Measurements from ENCODE around the gene DPP6. TPM values are rescaled to one million over a fixed set of nuclear protein-coding genes. Genes with fewer than 3 reads are reported as not detected.

Gene DPP6
- total and polyA plus RNA-seq, 2 experiments from 2014 or later = not detected

- Mint-ChIP-seq H3K9me3 (peaks cover 2% of the 10 kb centered on the region; the same call in 1 of the 3 replicates), H3K27ac (no peak overlapping the region), H3K4me3 (no peak overlapping the region), H3K36me3 (ENCODE audit: low read depth) (no peaks in the 10 kb centered on the region; the same call in 2 of the 3 replicates), H3K27me3 (ENCODE audit: insufficient read depth, low read depth, poor library complexity) (no peaks in the 10 kb centered on the region), H3K4me1 (peaks cover 13% of the 10 kb centered on the region; the same call in 2 of the 3 replicates)
- Histone ChIP-seq H3K4me1 (ENCODE audit: insufficient read depth) (no peaks in the 10 kb centered on the region), H3K9me2 (ENCODE audit: insufficient read depth) (no peaks in the 10 kb centered on the region), H4K20me1 (replicated peaks; ENCODE audit: insufficient read depth) (no peaks in the 10 kb centered on the region), H3K36me3 (ENCODE audit: insufficient read depth) (no peaks in the 10 kb centered on the region; the same call in 1 of the 2 replicates), H3K27me3 (ENCODE audit: insufficient read depth) (no peaks in the 10 kb centered on the region), H3K4me2 (no peak overlapping the region), H3K4me3 (no peak overlapping the region), H3K79me2 (replicated peaks; ENCODE audit: insufficient read depth) (no peaks in the 10 kb centered on the region), H3F3A (replicated peaks; ENCODE audit: low read depth) (peaks cover 6% of the 10 kb centered on the region; the same call in 1 of the 2 replicates), H2AFZ (no peak overlapping the region), H3K27ac (ENCODE audit: low read depth) (no peak overlapping the region)
- TF ChIP-seq JUNB (IDR thresholded peaks at IDR 0.05; ENCODE audit: unreplicated experiment) (no peak), CTCF (conservative IDR thresholded peaks at IDR 0.05; ENCODE audit: low read depth in 2 of 2) (no peak), EZH2phosphoT487 (IDR thresholded peaks at IDR 0.05; ENCODE audit: unreplicated experiment) (no peak), REST (IDR thresholded peaks at IDR 0.05; ENCODE audit: unreplicated experiment) (no peak), ZNF331 (CRISPR knock-in tag; IDR thresholded peaks at IDR 0.05; ENCODE audit: low read depth) (no peak), ZNF114 (CRISPR knock-in tag; IDR thresholded peaks at IDR 0.05) (no peak), POLR2AphosphoS5 (IDR thresholded peaks at IDR 0.05; ENCODE audit: low read depth) (no peak), CREB1 (CRISPR knock-in tag; IDR thresholded peaks at IDR 0.05; ENCODE audit: low read depth) (no peak), ETS1 (IDR thresholded peaks at IDR 0.05) (no peak), EZH2 (IDR thresholded peaks at IDR 0.05; ENCODE audit: low read depth, unreplicated experiment) (no peak), NANOG (IDR thresholded peaks at IDR 0.05; ENCODE audit: borderline replicate concordance) (no peak), ZNF462 (CRISPR knock-in tag; IDR thresholded peaks at IDR 0.05) (no peak), STAT1 (IDR thresholded peaks at IDR 0.05; ENCODE audit: unreplicated experiment) (no peak)
- no peak for ATAC-seq
- no peak for DNase-seq (ENCODE audit: low spot score)
These were observed 517.7 kb downstream of the DPP6 start for GRCh38 chr7:154569916-154570315.
